Bladder microvascular endothelial cell (primary cell): ENCODE results near the gene RGPD6. TPM values are rescaled to one million over a fixed set of nuclear protein-coding genes. Genes with fewer than 3 reads are reported as not detected.

Source experiments
- total RNA-seq: library from RNA; depleted of rRNA; stranded (reverse); fragments of >200 nt; gene quantifications from 2 replicates; pipeline ENCODE4 v1.2.3, GENCODE V29; 2014

Gene RGPD6
- total RNA-seq, result 25.9 and 55.1 TPM in 2 replicates

GRCh38 chr2:110576763-110577416, at the start of gene RGPD6:
Gene RGPD6, minus strand, starts transcription at chr2:110577222. Its CDS starts 198 bp downstream, at chr2:110577024.

GRCh38 chr2:110472171-110473058, 104.6 kb downstream of the RGPD6 start, which contains the start of gene LIMS4:
Gene LIMS4, minus strand, starts transcription at chr2:110472816. Its CDS starts 38 bp downstream, at chr2:110472778.

Other genes with a start within 250 kb of the RGPD6 start
- gene LIMS4, start 104.4 kb downstream of the RGPD6 start, total RNA-seq, result 14.7 and 42.7 TPM in 2 replicates
- gene BUB1, start 100.8 kb upstream of the RGPD6 start, total RNA-seq, result 18.8 and 27.7 TPM in 2 replicates
- gene ACOXL, start 155.4 kb upstream of the RGPD6 start, total RNA-seq, result 0.06 TPM in 1 of 2 replicates, not detected in the other